Right forelimb (tissue), 1 donor: ENCODE results near the gene TC2N.
"Not testable (repeated sequence)": the region's sequence is repeated elsewhere in the genome, so short reads cannot be mapped to it uniquely, and the experiment has no call there.

Source experiments
- DNase-seq: peaks from one replicate; pipeline ENCODE4 v3.0.0-alpha.2; 2018

The TC2N gene

GRCh38 chr14:91751719-91752118 is 115.6 kb downstream of the TC2N start:
- no peak for DNase-seq

- no peak for DNase-seq
Observed at GRCh38 chr14:91750634-91751198, 116.6 kb downstream of the TC2N start.

- DNase-seq = no peak
Observed at GRCh38 chr14:91749868-91750267, 117.5 kb downstream of the TC2N start.

GRCh38 chr14:91748049-91748448 is 119.3 kb downstream of the TC2N start:
- no peak for DNase-seq

- no peak for DNase-seq
Observed at GRCh38 chr14:91745344-91745743, 122.0 kb downstream of the TC2N start.

GRCh38 chr14:91744068-91744480 is 123.3 kb downstream of the TC2N start:
- no peak for DNase-seq

- DNase-seq = no peak
Observed at GRCh38 chr14:91743305-91743653, 124.1 kb downstream of the TC2N start.

GRCh38 chr14:91742621-91743304 is 124.6 kb downstream of the TC2N start:
- DNase-seq = no peak

GRCh38 chr14:91739867-91740266 is 127.5 kb downstream of the TC2N start:
- not testable (repeated sequence) for DNase-seq

GRCh38 chr14:91737619-91738018 is 129.7 kb downstream of the TC2N start:
- DNase-seq = no peak

- DNase-seq = no peak
Observed at GRCh38 chr14:91732859-91733477, 134.4 kb downstream of the TC2N start.

- DNase-seq = no peak
Observed at GRCh38 chr14:91732439-91732838, 134.9 kb downstream of the TC2N start.

- DNase-seq = no peak
Observed at GRCh38 chr14:91731986-91732385, 135.3 kb downstream of the TC2N start, which contains the start of gene CATSPERB. Gene CATSPERB, minus strand, starts transcription at chr14:91732086. Its CDS starts 2,607 bp downstream, at chr14:91729479.

GRCh38 chr14:91731018-91731417 is 136.3 kb downstream of the TC2N start:
- DNase-seq = no peak

- no peak for DNase-seq
Observed at GRCh38 chr14:91729756-91730155, 137.6 kb downstream of the TC2N start.
